ENCODE results near the gene PCLO.

Gene PCLO, protein sequence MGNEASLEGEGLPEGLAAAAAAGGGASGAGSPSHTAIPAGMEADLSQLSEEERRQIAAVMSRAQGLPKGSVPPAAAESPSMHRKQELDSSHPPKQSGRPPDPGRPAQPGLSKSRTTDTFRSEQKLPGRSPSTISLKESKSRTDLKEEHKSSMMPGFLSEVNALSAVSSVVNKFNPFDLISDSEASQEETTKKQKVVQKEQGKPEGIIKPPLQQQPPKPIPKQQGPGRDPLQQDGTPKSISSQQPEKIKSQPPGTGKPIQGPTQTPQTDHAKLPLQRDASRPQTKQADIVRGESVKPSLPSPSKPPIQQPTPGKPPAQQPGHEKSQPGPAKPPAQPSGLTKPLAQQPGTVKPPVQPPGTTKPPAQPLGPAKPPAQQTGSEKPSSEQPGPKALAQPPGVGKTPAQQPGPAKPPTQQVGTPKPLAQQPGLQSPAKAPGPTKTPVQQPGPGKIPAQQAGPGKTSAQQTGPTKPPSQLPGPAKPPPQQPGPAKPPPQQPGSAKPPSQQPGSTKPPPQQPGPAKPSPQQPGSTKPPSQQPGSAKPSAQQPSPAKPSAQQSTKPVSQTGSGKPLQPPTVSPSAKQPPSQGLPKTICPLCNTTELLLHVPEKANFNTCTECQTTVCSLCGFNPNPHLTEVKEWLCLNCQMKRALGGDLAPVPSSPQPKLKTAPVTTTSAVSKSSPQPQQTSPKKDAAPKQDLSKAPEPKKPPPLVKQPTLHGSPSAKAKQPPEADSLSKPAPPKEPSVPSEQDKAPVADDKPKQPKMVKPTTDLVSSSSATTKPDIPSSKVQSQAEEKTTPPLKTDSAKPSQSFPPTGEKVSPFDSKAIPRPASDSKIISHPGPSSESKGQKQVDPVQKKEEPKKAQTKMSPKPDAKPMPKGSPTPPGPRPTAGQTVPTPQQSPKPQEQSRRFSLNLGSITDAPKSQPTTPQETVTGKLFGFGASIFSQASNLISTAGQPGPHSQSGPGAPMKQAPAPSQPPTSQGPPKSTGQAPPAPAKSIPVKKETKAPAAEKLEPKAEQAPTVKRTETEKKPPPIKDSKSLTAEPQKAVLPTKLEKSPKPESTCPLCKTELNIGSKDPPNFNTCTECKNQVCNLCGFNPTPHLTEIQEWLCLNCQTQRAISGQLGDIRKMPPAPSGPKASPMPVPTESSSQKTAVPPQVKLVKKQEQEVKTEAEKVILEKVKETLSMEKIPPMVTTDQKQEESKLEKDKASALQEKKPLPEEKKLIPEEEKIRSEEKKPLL (N-terminal part only)

DNA sequence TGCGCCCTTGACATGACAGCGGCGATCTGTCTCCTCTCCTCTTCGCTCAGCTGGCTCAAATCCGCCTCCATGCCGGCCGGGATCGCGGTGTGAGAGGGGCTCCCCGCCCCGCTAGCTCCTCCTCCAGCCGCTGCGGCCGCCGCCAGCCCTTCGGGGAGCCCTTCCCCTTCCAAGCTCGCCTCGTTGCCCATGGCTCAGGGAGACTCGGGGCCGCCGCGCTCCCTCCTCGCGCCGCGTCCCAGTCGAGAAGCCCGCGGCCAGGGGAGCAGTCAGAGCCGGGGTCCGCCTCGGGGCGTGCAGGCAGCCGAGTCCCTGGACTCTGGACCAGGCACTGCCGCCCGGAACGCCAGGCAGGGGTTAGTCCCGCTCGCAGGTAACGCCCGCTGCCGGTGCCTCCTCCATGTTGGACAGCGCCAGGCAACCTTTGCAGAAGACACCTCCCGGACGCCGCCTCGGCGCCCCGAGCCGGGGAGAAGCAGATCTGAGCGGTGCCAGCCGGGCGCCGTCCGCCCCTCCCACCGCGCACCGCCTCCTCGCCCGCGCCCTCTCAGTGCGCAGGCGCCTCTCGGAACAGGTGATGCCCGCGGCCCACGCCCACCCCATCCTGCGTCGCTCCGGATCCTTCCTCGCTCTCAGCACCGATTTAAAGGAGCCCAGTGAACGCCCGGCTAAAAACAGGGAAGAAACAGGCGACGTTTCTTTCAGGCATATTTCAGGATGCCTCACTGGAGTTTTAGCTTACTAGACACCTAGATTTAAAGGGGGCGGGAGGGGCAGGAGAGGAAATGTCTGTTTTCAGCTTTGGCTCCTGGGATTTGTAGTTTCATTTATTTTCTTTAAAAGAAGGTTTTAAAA lies at the start of gene PCLO:
PCLO (minus strand) TSS at position 483 of the 855 bp plus-strand sequence; CDS start at position 191, 292 bp downstream.
- peak; percentile 83 to 92 for DNase-seq

DNA sequence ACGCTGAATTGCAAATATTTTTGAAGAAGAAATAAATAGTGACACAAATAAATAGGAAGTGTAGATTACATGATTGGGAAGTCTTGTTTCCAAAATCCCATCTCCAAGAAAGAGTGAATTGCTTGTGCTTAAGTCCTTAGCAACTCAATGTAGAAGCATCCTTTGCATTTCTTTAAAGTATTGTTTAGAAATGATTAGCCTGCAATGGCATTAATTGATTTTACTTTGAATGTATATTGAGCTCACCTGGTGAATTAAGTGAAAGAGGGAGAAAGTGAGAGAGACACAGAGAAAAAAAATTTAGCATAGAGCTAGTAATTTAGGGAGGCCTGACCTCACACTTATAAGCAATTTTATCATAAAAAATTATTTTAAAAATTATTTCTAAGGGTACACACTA lies 49.0 kb upstream of the PCLO start:
- no peak for DNase-seq

DNA sequence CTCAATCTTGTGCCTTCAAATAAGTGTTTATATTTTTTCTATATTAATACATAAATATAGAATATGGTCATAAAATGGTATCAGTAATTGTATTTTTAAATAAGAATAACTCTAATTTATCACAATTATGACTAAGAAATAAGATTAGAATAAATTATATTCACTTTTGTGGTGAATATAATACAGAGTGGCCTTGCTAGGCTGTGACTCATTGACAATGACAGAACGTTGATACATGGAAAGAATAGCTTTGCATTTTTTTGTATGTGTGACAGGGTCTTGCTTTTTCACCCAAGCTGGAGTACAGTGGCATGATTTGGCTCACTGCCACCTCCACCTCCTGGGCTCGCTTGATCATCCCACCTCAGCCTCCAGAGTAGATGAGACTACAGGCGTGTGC lies 47.8 kb upstream of the PCLO start:
- DNase-seq = no peak

DNA sequence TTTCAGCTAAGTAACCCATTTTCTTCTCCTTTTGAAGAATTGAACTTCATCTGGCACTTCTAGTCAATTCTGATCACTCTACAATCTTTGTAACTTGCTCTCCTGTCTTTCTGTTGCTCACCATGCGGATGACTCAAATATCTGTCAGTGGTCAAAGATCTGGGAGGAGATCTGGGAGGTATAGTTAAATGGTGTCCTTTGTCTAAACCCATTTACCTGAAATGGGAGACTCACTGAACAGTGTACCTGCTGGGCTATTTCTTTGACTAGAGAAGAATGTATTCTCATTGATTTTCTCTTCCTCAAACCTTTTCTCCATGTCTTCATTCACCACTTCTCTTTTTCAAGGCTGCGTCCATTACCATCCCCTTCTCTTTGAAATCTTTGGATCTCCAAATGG lies 42.0 kb upstream of the PCLO start:
- no peak for DNase-seq

DNA sequence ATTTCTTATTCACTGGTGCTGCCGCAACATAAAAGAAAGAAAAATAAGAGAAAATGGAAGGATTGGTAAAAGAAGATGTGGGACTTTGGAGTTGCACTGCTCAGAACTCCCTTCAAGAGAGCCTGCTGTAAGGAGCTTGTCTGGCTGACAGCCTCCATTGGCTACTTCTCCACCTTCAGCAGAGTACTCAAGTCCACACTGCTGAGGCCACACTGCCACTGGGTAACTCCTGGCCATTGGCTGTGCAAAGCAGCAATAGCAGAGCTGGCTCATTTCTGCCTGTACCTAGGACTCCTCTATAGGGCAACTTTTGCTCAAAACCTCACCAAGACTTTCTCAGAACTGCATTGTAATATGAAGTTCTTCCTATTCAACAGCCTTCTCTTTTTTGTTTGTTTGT lies 38.7 kb upstream of the PCLO start:
- no peak for DNase-seq

DNA sequence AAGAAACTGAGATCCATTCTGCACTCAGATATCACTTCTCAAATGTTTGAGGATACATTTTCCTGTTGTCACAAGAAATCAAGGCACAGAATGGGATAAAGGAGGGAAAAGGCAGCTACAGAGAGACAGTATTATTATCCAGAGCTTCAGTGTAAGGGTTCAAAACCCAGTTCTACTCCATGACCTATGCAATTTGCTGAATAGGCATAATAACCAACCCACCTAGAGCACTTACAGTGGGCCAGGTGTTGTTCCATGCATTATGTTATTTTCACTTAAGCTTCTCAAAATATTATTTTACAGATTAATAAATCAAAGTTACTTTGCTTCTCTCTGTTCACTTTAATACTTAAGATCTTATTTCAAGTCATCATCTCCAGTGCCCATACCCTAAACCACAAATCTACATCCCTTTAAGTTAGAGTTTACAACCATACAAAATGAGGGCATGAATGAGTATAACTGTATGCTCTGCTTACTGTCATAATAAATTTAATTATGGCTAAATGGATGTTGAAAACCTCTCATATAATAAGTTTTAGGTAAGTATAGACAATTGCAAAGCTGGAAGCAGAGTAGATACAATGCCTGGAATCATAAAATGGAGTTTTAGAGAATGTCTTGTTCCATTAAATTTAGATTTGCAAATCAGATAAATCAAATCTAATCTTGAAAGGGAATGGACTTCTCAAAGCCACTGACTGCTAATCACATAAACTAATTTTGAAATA lies 28.1 kb upstream of the PCLO start:
- DNase-seq = no peak

DNA sequence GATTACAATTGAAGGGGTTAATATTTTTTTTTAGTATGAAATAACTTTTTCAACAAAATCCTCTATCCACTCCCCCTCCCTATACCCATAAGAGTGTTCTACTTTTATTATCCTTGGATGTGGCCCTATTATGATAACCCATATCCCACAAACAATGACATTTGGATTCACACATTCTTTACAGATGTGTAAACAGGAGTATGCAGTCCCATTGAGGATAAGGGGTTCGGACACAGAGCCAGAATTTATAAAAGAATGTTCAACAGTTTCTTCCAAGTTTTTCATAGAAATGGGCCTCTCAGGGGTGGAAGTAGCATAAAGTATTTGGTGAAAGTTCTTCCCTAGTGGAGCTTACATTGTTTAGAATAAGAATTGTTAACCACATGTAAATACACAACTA lies 16.1 kb upstream of the PCLO start:
- no peak for DNase-seq

DNA sequence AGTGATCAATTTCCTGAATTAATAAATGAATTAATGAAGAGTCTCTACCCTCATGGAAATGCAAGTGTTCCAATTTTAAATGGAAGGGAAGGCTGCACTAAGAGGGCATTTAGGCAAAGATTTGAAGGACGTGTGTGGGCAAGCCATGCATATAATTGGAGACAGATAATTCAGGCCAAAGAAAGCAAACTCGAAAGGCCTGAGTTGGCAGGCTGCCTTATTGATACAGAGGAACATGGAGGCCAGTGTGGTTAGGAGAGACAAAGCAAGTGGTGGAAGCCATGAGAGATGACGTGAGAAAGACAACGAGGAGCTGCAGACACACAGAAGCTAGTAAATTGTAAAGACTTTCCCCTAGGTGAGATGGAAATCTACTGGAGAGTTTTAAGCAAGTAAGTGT lies 15.4 kb upstream of the PCLO start:
- DNase-seq = peak in 1 of 2 experiments; percentile 34

DNA sequence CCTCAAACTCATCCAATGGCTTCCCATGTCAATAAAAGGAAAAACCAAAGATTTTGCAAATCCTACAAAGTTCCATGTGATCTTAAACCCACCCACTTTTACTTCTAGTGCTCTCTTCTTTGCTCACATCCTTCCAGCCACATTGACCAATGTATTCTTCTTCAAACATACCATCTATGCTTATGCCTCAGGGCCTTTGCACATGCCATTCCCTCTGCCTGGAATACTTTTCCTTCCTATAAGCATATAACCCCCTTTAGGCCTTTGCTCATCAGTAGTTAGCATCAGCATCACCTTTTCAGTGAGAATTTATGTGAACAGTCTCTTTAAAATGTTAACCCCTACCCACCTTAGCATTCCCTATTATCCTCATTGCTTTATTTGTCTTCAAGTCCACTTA lies 11.0 kb upstream of the PCLO start:
- DNase-seq = no peak

DNA sequence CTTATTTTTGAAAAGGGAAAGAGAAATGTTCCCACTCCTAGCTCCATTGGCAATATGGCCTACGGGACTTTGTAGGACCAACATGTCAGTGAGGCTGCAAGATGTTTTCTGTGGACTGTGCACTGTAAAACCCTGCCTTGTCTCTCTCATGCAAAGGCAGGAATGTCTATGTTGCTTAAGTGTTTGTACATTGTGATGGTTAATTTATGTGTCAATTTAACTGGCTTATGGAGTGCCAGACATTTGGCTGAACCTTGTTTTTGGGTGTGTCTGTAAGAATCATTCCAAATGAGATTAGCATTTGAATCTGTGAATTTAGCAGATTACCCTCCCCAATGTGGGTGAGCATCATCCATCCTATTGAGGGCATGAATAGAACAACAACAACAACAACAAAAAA lies 4.1 kb upstream of the PCLO start:
- no peak for DNase-seq

DNA sequence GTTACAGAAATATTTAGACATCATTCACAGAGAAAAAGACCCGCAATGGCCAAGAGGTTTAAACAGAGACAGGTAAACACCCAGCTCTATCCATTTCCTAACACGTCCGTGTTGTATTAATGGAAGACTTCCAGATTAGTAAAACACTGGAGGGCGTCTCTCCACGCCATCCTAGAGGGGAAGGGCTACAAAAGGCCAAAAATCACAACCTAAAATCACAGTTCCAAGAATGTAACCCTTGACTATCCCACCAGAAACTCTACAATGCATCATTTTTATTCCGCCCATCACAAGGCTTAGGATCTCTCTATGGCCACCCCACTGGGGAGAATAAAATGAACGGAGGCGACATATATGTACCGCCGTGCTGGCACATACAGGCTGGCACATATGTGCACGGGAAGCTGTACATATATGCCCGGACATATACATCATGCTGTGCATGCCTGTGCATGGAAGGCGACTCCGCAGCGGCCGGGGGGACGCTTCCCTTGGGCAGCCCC lies 734 bp downstream of the PCLO start:
- DNase-seq = no peak

DNA sequence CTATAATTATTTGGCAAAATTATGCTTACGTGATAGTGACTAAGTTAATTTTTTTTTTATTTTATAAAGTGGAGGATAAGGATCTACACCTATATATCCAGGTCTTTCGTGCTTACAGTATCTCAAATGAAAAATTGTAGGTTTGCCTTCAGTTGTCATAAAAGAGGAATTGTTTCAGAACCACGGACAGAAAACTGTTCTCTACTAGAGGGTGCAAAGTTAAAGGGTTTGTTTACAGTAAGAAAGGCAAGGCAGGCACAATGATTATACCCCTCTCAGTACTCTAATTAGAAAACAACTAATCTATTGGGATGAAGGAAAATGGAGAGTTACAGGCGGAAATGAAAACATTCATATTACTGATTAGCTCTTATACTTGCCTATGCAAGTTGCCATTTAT lies 1.5 kb downstream of the PCLO start:
- DNase-seq = no peak

DNA sequence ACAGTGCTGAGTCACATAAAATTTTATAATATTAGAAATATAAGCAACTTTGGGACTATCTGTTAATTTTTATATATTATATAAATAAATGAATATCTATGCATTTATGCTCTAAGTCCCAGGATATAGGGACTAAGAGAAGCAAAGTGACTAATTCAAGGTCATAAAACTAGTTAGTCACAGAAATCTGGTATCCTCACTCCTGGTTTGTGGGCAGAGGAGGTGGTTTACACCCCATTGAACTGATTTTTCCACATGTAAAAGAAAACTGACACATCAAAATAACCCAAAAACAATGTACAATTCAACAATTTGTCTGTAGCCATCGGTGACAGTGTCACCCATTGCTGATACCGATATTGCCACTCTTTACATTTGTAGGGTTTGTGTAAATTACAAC lies 3.0 kb downstream of the PCLO start:
- no peak for DNase-seq

DNA sequence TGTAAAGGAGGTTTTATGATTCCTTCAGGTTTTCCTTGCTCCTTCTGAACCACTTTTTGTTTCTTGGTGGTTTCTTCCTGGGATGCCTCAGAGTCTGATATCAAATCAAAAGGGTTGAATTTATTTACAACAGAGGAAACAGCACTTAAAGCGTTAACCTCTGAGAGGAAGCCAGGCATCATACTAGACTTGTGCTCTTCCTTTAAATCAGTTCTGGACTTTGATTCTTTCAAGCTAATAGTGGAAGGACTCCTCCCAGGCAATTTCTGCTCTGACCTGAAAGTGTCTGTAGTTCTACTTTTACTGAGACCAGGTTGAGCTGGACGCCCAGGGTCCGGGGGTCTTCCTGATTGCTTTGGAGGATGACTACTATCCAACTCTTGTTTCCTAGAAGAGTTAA lies 6.7 kb downstream of the PCLO start:
- DNase-seq = no peak

DNA sequence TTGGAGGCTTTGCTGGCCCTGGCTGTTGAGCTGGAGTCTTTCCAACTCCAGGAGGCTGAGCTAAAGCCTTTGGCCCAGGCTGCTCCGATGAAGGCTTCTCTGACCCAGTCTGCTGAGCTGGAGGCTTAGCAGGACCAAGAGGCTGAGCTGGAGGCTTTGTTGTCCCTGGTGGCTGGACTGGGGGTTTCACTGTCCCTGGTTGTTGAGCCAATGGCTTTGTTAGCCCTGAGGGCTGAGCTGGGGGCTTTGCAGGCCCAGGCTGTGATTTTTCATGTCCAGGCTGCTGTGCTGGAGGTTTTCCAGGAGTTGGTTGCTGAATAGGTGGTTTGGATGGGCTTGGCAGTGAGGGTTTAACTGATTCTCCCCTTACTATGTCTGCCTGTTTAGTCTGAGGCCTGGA lies 7.3 kb downstream of the PCLO start:
- peak; percentile 39 to 58 for DNase-seq

DNA sequence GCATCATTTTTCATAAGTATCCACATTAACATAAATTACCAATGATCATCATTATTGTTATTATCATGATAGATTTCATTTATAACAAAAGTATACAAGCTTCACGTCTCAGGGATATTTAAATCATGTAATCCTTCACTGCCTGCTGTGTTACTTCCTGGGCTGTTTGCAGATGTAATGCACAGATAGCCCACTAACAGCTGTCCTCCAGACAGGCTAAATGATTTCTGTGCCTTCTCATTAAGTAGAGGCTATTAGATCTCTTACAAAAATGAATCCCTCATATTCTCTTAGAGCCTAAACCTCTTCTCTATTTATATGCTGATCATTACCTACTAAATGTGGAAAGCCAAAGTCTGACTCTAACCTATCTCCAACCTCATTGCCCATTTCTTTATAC lies 9.3 kb downstream of the PCLO start:
- no peak for DNase-seq

DNA sequence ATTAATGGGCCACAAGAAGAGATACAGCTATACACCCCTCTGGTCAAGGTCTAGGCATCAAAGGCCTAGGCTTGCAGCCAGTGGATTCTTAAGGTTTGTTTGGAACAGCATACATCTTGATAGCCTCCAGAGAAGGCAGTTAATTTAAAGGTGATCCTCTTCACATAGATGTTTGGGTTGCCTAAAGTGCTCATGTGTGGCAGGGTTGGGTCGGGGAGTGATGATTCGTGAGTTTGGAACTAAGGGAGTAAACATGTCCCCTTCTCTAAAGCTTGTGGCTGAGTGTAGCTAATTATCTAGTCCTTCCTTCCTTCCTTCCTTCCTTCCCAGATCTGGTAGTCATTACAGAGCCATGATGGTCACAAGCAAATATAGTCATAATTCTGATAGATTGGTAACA lies 12.4 kb downstream of the PCLO start:
- no peak for DNase-seq

DNA sequence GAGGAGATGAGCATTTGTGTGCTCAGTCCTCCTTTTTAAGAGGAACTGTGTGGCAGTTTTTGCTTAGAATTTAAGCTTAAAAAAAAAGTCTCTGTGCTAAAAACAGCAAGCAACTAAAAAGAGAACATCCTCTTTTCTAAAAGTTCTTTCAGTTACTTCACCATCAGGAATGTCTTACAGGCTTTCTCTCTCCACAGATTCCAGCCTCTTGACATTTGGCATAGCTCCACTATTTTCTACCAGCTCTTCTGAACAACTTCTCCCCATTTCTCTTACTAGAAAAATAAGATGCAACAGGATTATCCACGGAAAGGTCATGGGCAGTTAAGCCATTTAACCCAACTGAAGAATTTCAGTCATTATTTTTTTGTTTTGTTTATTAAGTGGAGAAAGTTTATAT lies 13.2 kb downstream of the PCLO start:
- no peak for DNase-seq

DNA sequence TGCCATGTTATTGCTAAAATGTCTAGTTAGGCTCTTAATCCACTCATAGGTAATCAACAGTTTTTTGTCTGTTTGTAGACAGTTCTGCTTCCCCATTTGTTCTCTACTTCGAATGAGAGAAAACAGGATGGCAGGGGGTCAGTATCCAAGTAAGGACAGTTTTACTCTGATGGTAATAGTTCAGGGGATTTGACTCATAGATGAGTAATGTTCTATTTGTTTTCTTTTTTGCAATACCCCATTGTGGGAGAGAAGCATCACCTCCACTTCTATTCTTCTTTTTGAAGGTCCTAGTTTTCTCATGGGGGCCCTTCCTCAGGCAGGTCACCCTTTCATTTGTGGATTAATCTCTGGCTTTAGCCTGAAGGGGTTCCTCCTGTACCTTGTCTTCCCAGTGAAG lies 13.9 kb downstream of the PCLO start:
- DNase-seq = no peak

DNA sequence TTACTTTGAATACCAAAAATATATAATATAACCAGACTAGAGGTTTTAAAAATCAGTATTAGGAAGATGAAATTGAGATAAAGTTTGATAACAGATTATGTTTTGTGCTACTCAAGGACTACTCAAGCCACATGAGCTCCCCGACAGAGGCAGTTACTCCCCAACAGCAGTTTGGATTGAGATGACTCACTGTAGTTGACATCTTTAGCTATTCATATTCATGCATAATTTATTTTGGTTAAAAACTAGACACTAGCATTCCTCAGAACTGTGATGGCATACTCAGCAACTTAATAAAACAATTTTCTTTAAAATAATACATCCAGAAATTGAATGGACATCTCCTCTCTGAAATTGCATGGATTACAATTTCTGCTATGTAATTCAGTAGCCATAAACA lies 19.6 kb downstream of the PCLO start:
- DNase-seq = no peak

DNA sequence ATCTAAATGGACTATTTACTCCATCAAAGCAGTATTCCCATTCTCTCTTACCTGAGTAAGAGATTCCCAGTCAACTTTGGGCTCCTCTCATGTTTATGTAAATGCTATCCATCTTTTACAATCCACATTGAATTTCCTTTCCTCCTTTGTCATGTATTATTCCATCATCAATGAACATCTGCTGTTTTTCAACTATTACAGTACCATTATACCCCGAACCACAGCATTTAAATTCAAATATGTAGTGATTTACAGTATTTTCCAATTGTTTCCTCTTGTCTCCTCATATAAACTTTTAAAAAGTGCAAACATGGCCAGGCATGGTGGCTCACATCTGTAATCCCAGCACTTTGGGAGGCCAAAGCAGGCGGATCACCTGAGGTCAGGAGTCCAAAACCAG lies 20.3 kb downstream of the PCLO start:
- no peak for DNase-seq

DNA sequence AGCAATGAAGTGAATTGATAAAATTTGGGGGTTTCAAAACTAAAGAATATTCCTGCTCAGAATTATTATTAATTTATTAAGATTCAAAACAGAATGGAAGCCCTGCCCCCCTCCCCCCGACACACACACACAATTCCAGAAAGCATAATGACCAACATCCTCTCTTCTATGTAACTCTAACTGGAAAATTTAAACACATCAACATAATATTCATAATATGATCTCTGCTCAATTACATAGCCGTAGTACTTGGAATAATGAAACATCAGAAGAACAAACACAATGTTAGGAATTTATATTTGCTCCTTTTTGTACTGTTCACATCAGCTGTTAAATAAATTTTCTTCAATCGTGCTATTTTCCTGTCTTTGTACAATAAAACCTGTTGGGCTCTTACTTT lies 20.8 kb downstream of the PCLO start:
- DNase-seq = no peak
